Measurements from ENCODE around the gene ZBTB17.

Gene ZBTB17

DNA sequence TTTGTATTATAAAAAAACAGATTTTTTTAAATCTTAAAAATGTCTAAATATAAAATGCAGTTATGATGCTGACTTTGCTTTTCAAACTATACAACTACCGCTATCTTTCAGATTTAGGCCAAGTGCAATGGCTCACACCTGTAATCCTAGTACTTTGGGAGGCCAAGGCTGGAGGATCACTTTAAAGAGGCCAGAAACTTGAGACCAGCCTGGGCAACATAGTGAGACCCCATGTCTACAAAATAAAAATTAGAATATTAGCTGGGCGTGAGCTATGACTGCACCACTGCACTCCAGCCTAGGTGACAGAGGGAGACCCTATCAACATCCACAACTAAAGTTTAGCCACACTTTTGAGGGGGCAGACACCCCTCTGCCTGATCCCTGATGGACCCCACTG, 20.3 kb downstream of the ZBTB17 start:
- no peak overlapping the region for H3K4me3 ChIP-seq (ENCODE audit: low read depth, low read length)
- no peak for DNase-seq (ENCODE audit: low read depth)
- TF ChIP-seq, protein P1, sequence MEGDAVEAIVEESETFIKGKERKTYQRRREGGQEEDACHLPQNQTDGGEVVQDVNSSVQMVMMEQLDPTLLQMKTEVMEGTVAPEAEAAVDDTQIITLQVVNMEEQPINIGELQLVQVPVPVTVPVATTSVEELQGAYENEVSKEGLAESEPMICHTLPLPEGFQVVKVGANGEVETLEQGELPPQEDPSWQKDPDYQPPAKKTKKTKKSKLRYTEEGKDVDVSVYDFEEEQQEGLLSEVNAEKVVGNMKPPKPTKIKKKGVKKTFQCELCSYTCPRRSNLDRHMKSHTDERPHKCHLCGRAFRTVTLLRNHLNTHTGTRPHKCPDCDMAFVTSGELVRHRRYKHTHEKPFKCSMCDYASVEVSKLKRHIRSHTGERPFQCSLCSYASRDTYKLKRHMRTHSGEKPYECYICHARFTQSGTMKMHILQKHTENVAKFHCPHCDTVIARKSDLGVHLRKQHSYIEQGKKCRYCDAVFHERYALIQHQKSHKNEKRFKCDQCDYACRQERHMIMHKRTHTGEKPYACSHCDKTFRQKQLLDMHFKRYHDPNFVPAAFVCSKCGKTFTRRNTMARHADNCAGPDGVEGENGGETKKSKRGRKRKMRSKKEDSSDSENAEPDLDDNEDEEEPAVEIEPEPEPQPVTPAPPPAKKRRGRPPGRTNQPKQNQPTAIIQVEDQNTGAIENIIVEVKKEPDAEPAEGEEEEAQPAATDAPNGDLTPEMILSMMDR (IDR thresholded peaks at IDR 0.05; ENCODE audit: control insufficient read depth, extremely low read depth, insufficient read depth) = no peak

DNA sequence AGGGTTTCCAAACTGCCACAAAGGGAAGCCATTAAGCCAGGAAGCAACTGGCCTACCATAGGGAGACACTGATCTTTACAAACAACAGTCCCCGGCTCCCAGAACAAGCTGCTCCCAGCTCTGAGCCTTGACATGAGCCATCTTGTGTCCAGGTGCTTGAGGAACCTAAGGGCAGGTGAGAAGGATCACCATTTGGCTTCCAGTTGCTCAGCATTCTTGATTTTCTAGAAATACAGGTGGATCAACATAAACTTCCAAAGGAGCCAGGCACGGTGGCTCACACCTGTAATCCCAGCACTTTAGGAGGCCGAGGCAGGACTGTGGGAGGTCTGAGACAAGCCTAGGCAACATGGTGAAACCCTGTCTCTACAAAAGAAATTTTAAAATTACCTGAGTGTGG, 21.6 kb downstream of the ZBTB17 start:
- H3K4me3 ChIP-seq (ENCODE audit: low read depth, low read length) = no peak overlapping the region
- TF ChIP-seq, protein P1 (IDR thresholded peaks at IDR 0.05; ENCODE audit: control insufficient read depth, extremely low read depth, insufficient read depth) = no peak
- no peak for DNase-seq (ENCODE audit: low read depth)

- TF ChIP-seq, protein P1 (IDR thresholded peaks at IDR 0.05; ENCODE audit: control insufficient read depth, extremely low read depth, insufficient read depth) = no peak
- DNase-seq (ENCODE audit: low read depth) = no peak
- no peak overlapping the region for H3K4me3 ChIP-seq (ENCODE audit: low read depth, low read length)
These were observed 22.1 kb downstream of the ZBTB17 start for GRCh38 chr1:15953791-15954241.

DNA sequence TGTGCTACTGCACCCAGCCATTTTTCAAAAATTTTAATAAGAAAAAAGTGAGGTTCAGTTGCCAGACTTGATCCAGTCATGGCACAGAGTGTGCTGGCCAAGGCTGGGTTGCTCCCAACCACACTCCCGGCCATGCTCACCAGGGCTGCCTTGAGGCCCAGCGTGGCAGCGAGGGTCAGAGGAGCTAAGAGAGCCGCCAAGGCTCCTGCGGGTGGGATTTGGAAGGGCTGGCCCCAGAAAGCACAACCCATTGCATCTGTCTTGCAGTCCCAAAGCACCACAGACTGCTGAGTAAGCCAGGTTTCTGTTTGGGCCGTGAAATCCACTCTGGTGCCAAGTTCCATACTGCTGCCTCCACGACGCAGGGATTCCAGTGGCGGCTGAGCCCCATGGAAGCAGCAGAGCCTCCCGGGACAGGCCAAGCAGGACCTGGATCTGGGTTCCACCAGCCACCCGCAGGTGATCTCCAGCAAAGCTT, 22.6 kb downstream of the ZBTB17 start:
- DNase-seq (ENCODE audit: low read depth) = no peak
- TF ChIP-seq, protein P1 (IDR thresholded peaks at IDR 0.05; ENCODE audit: control insufficient read depth, extremely low read depth, insufficient read depth) = no peak
- H3K4me3 ChIP-seq (ENCODE audit: low read depth, low read length) = no peak overlapping the region

DNA sequence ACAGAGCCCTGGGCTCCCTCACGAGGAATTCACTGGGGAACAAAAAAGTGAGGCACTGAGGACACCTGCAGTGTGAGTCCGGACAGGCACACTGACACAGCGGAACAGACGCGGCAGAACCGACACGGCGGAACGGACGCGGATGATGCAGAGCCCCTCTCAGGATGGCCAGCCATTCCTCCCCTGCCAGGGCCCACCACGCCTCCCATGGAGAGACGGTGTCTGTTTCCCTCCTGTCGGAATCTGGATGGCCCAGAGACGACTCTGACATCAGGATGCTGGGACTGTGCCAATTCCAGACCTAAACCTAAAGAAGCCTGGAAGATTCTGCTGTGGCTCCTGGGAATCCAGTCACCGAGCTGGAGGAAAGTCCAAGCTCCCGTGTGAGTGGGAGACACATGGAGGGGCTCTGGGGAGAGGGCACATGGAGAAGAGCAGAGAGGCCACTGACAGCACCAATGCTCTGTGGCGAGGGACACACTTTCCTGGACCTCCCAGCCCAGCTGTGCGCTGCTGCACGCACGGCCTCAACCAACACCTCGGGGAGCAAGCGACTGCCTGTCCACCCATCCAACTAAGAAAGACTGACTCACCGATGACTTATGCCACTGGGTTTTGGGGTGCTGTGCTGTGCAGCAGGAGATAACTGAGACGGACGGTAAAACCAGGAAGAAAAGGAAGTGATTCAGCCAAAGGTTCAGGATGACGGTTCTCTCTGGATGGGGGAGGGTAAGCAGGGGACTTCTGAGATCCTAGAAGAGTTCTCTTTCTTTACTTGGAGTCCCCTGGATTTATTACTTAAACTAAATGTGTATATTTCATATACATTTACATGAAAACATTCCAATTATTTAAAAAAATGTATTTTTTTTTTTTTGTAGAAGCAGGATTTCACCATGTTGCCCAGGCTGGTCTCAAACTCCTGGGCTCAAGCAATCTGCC, 23.3 kb downstream of the ZBTB17 start:
- DNase-seq (ENCODE audit: low read depth) = no peak
- no peak overlapping the region for H3K4me3 ChIP-seq (ENCODE audit: low read depth, low read length)
- TF ChIP-seq, protein P1 (IDR thresholded peaks at IDR 0.05; ENCODE audit: control insufficient read depth, extremely low read depth, insufficient read depth) = no peak

DNA sequence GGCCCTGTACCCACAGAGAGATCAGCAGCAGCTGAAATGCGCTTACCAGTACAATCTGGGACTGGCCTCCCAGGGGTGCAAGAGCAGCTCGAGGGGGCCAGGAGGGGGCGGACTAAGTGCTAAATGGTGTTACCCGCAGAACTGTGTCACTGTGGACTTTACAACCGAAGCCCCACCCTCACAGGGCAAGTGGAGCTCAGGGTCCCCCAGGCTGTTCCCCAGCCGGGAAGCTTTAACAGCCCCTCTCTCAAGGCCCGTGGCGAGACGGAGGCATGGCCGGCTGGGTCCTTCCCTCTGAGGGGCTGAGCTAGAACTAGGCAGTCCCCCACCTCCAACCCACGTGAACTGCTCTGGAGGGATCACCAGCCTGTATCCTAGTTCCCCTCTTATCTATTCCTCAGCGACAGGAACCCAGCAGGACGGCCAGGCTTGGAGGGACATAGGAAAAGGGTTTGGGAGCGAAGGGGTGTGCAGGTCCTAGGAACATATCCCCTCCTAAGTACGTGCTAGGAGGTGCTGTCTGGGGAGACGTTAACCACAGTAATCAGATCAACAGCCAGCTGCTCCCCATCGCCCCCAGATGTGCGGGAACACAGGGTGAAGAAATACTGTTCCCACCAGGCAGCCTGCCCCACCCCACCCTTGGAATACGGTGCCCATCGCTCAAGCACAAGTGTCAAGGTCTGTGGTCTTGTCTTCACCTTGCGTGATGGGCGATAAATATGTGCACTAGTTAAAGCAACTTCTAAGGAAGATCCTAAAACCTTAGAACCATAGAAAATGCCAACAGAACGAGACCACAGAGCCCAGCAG, 24.4 kb downstream of the ZBTB17 start:
- no peak overlapping the region for H3K4me3 ChIP-seq (ENCODE audit: low read depth, low read length)
- DNase-seq (ENCODE audit: low read depth) = no peak
- TF ChIP-seq, protein P1 (IDR thresholded peaks at IDR 0.05; ENCODE audit: control insufficient read depth, extremely low read depth, insufficient read depth) = no peak

All from LNCaP clone FGC (cell line).